Natural killer cell (primary cell): ENCODE measurements around the gene MOB3C. TPM values are rescaled to one million over a fixed set of nuclear protein-coding genes. Genes with fewer than 3 reads are reported as not detected.

Experiments used
- ATAC-seq, 3 donors: fragments of 150-1000 bp in 2 of 3; fragments of 200-7000 bp in 1 of 3; cut with Tn5 transposase; 1 replicate in 1 of 3; 2 replicates in 2 of 3; pipeline ENCODE4 v1.10.0; 2021; ENCODE audit warnings: mild to moderate bottlenecking in 2 of 3, moderate library complexity in 2 of 3
- DNase-seq, 2 donors: peaks; one replicate each; pipeline versions ENCODE4 v3.0.0 to v3.0.0-alpha.2; 2013 to 2021; ENCODE audit warnings: mixed read lengths in 1 of 2
- H3K27ac ChIP-seq: one replicate; pipeline ENCODE4 v1.5.1; 2013; ENCODE audit warnings: mild to moderate bottlenecking, low read length
- H3K27me3 ChIP-seq: one replicate; pipeline ENCODE4 v1.6.1; 2013; ENCODE audit warnings: low read length; ENCODE audit not compliant: control insufficient read depth, insufficient read depth
- H3K36me3 ChIP-seq: one replicate; pipeline ENCODE4 v1.6.1; 2013; ENCODE audit warnings: low read length; ENCODE audit not compliant: control insufficient read depth, insufficient read depth
- H3K4me1 ChIP-seq: one replicate; pipeline ENCODE4 v1.6.1; 2013; ENCODE audit warnings: low read length; ENCODE audit not compliant: control insufficient read depth, insufficient read depth
- H3K4me3 ChIP-seq: one replicate; pipeline ENCODE4 v1.5.1; 2013; ENCODE audit warnings: low read length
- H3K9me3 ChIP-seq: one replicate; pipeline ENCODE4 v1.6.1; 2013; ENCODE audit warnings: low read length; ENCODE audit not compliant: control insufficient read depth, insufficient read depth
- H3K27ac Mint-ChIP-seq, 2 donors: one replicate each; pipeline ENCODE4 v1.8.0; 2022; ENCODE audit warnings: mild to moderate bottlenecking in 2 of 2, mixed read lengths in 2 of 2, moderate library complexity in 1 of 2
- H3K27me3 Mint-ChIP-seq, 2 donors: one replicate each; pipeline ENCODE4 v1.8.0; 2022; ENCODE audit warnings: low read depth in 2 of 2, mixed read lengths in 2 of 2
- H3K36me3 Mint-ChIP-seq: one replicate; pipeline ENCODE4 v1.8.0; 2022; ENCODE audit warnings: mixed read lengths
- H3K4me1 Mint-ChIP-seq, 2 donors: one replicate each; pipeline ENCODE4 v1.8.0; 2022; ENCODE audit warnings: mixed read lengths in 2 of 2
- H3K4me3 Mint-ChIP-seq: one replicate; pipeline ENCODE4 v1.8.0; 2022; ENCODE audit warnings: mild to moderate bottlenecking, moderate library complexity, mixed read lengths
- H3K9me3 Mint-ChIP-seq, 2 donors: one replicate each; pipeline ENCODE4 v1.8.0; 2022; ENCODE audit warnings: mixed read lengths in 2 of 2
- CTCF ChIP-seq: fragments of 200-600 bp; IDR thresholded peaks from one replicate; pipeline ENCODE4 v1.8.0; 2022; ENCODE audit warnings: antibody characterized with exemption
- WGBS: methylation state at CpG from one replicate; pipeline ENCODE4 v1.1.7; 2013; ENCODE audit warnings: missing lambda C conversion rate; ENCODE audit not compliant: insufficient coverage; 5-methylcytosine and 5-hydroxymethylcytosine counted together
- intact Hi-C: fragments of 100-400 bp; cut with micrococcal nuclease; formaldehyde crosslinking; loops from one replicate; pipeline ENCODE4 v1.14.2; 2022
- total RNA-seq, 4 donors: library from RNA; stranded (reverse); fragments of 120-200 nt in 1 of 4; gene quantifications; one replicate each; pipeline versions ENCODE4 v1.2.3 to v1.2.4, GENCODE V29; 2013 to 2022

MOB3C gene
- total RNA-seq, 3 donors from 2014 or later (not counting 1 experiment from before 2014, with no cell fraction given) = 16.7 to 25.1 (median 19.2) TPM

GRCh38 chr1:46580140-46580903 is 36.3 kb downstream of the MOB3C start:
- H3K4me3 Mint-ChIP-seq = peak overlapping the region; percentile 61
- DNase-seq (no peak), ATAC-seq (no peak)
- H3K9me3 Mint-ChIP-seq = no peaks in the 10 kb centered on the region
- intact Hi-C loops = no loop called here
- H3K9me3 ChIP-seq = no peaks in the 10 kb centered on the region
- no peak for TF ChIP-seq CTCF
- peaks cover 24 to 35% of the 10 kb centered on the region in 2 donors for H3K4me1 Mint-ChIP-seq
- H3K27ac Mint-ChIP-seq = peak overlapping the region; percentile 5 to 84
- H3K36me3 Mint-ChIP-seq = no peaks in the 10 kb centered on the region
- no peak overlapping the region for H3K4me3 ChIP-seq
- H3K27ac ChIP-seq = no peak overlapping the region
- H3K36me3 ChIP-seq = peaks cover 56% of the 10 kb centered on the region
- no peaks in the 10 kb centered on the region for H3K27me3 ChIP-seq
- peaks cover 21% of the 10 kb centered on the region for H3K4me1 ChIP-seq
- H3K27me3 Mint-ChIP-seq = no peaks in the 10 kb centered on the region
- WGBS = 68% methylated on average over 5 of the region's 6 CpGs

- Mint-ChIP-seq H3K4me3 (no peak overlapping the region), H3K36me3 (no peaks in the 10 kb centered on the region), H3K4me1 (peaks cover 19 to 29% of the 10 kb centered on the region in 2 donors), H3K27ac (no peak overlapping the region), H3K27me3 (no peaks in the 10 kb centered on the region), H3K9me3 (no peaks in the 10 kb centered on the region)
- Histone ChIP-seq H3K9me3 (no peaks in the 10 kb centered on the region), H3K27ac (no peak overlapping the region), H3K36me3 (peaks cover 56% of the 10 kb centered on the region), H3K4me3 (no peak overlapping the region), H3K27me3 (no peaks in the 10 kb centered on the region), H3K4me1 (peaks cover 16% of the 10 kb centered on the region)
- WGBS = 95% methylated on average over 4 of the region's 4 CpGs
- DNase-seq (no peak), ATAC-seq (no peak)
- no peak for TF ChIP-seq CTCF
- intact Hi-C loops = no loop called here
Measured at GRCh38 chr1:46577671-46578070, 38.9 kb downstream of the MOB3C start.

GRCh38 chr1:46576596-46576995 is 40.0 kb downstream of the MOB3C start:
- H3K27ac ChIP-seq = no peak overlapping the region
- DNase-seq = no peak
- peaks cover 53% of the 10 kb centered on the region for H3K36me3 ChIP-seq
- Mint-ChIP-seq H3K27me3 (no peaks in the 10 kb centered on the region), H3K4me3 (no peak overlapping the region), H3K27ac (no peak overlapping the region), H3K36me3 (no peaks in the 10 kb centered on the region), H3K4me1 (peaks cover 12 to 18% of the 10 kb centered on the region in 2 donors), H3K9me3 (no peaks in the 10 kb centered on the region)
- H3K4me3 ChIP-seq = no peak overlapping the region
- H3K27me3 ChIP-seq = no peaks in the 10 kb centered on the region
- H3K9me3 ChIP-seq = no peaks in the 10 kb centered on the region
- TF ChIP-seq CTCF = no peak
- no peak for ATAC-seq
- WGBS = 83% methylated on average over 6 of the region's 6 CpGs
- intact Hi-C loops = no loop called here
- H3K4me1 ChIP-seq = peaks cover 10% of the 10 kb centered on the region

- H3K4me3 Mint-ChIP-seq = no peak overlapping the region
- ATAC-seq = no peak
- Histone ChIP-seq H3K36me3 (peaks cover 54% of the 10 kb centered on the region), H3K4me1 (peaks cover 3% of the 10 kb centered on the region), H3K27me3 (no peaks in the 10 kb centered on the region), H3K4me3 (no peak overlapping the region), H3K9me3 (no peaks in the 10 kb centered on the region), H3K27ac (no peak overlapping the region)
- peaks cover 4 to 10% of the 10 kb centered on the region in 2 donors for H3K4me1 Mint-ChIP-seq
- no peak for TF ChIP-seq CTCF
- no peaks in the 10 kb centered on the region for H3K27me3 Mint-ChIP-seq
- no peaks in the 10 kb centered on the region for H3K9me3 Mint-ChIP-seq
- WGBS = 100% methylated on average over 2 of the region's 3 CpGs
- H3K27ac Mint-ChIP-seq = no peak overlapping the region
- DNase-seq = no peak
- intact Hi-C loops = no loop called here
- no peaks in the 10 kb centered on the region for H3K36me3 Mint-ChIP-seq
Measured at GRCh38 chr1:46575778-46576177, 40.8 kb downstream of the MOB3C start.
